Endodermal cell (in vitro differentiated cells): ENCODE measurements around the gene SYCP2. TPM values are rescaled to one million over a fixed set of nuclear protein-coding genes. Genes with fewer than 3 reads are reported as not detected.

Experiments
- DNase-seq: peaks from one replicate; pipeline ENCODE4 v3.0.0-alpha.2; 2017
- H3K27ac ChIP-seq: 2 replicates; pipeline ENCODE4 v1.5.1; 2013; ENCODE audit warnings: mild to moderate bottlenecking, low read depth, low read length, moderate library complexity
- H3K27me3 ChIP-seq: 2 replicates; pipeline ENCODE4 v1.6.1; 2013; ENCODE audit warnings: mild to moderate bottlenecking, low read length, moderate library complexity; ENCODE audit not compliant: insufficient read depth, control insufficient read depth, poor library complexity, severe bottlenecking
- H3K36me3 ChIP-seq: 2 replicates; pipeline ENCODE4 v1.7.0; 2013; ENCODE audit warnings: mild to moderate bottlenecking, low read length, moderate library complexity; ENCODE audit not compliant: control insufficient read depth, insufficient read depth
- H3K4me1 ChIP-seq: one replicate; pipeline ENCODE4 v1.7.0; 2013; ENCODE audit warnings: low read length; ENCODE audit not compliant: control insufficient read depth, insufficient read depth
- H3K4me3 ChIP-seq: 2 replicates; pipeline ENCODE4 v1.5.1; 2013; ENCODE audit warnings: mild to moderate bottlenecking, low read length, moderate library complexity
- H3K9ac ChIP-seq: 2 replicates; pipeline ENCODE4 v1.6.1; 2013; ENCODE audit warnings: mild to moderate bottlenecking, low read length, moderate library complexity; ENCODE audit not compliant: poor library complexity, severe bottlenecking; ENCODE audit errors: extremely low read depth
- H3K9me3 ChIP-seq: 2 replicates; pipeline ENCODE4 v1.6.1; 2013; ENCODE audit warnings: mild to moderate bottlenecking, low read length, moderate library complexity; ENCODE audit not compliant: control insufficient read depth
- H3K27ac Mint-ChIP-seq: 2 replicates; pipeline ENCODE4 v1.8.0; 2020; ENCODE audit warnings: mixed read lengths
- H3K27me3 Mint-ChIP-seq: 2 replicates; pipeline ENCODE4 v1.8.0; 2021; ENCODE audit warnings: mild to moderate bottlenecking, mixed read lengths; ENCODE audit not compliant: insufficient read depth
- H3K36me3 Mint-ChIP-seq: 2 replicates; pipeline ENCODE4 v1.8.0; 2020; ENCODE audit warnings: low read depth, mixed read lengths
- H3K4me1 Mint-ChIP-seq: 2 replicates; pipeline ENCODE4 v1.8.0; 2020; ENCODE audit warnings: mixed read lengths
- H3K4me3 Mint-ChIP-seq: 2 replicates; pipeline ENCODE4 v1.8.0; 2020; ENCODE audit warnings: mild to moderate bottlenecking, moderate library complexity, mixed read lengths
- H3K9me3 Mint-ChIP-seq: 2 replicates; pipeline ENCODE4 v1.8.0; 2020; ENCODE audit warnings: mild to moderate bottlenecking, mixed read lengths
- WGBS, 2 experiments: methylation state at CpG; one replicate each; pipeline versions ENCODE4 v1.1.5 to v1.1.7; 2013; ENCODE audit warnings: missing lambda C conversion rate in 2 of 2, mixed read lengths in 1 of 2; ENCODE audit not compliant: insufficient coverage in 1 of 2, insufficient read length in 1 of 2; 5-methylcytosine and 5-hydroxymethylcytosine counted together
- total RNA-seq, 2 donors: library from RNA; stranded (reverse); fragmentation: NEBNext Ultra II Directional in 1 of 2; extraction: Animal tissue kit (Norgen Biotek cat#: 25700) in 1 of 2; gene quantifications; 2 replicates in 1 of 2; 3 replicates in 1 of 2; pipeline ENCODE4 v1.2.1, GENCODE V29; 2021
- TF ChIP-seq, protein P1 (sequence below): fragments of 200-600 bp; sonication (generic); conservative IDR thresholded peaks from 2 replicates; pipeline ENCODE4 v1.5.0; 2021; ENCODE audit warnings: antibody characterized with exemption, mild to moderate bottlenecking

Gene SYCP2
- total RNA-seq, 2 donors from 2014 or later: 1.2 to 1.4 TPM

- H3K9me3 Mint-ChIP-seq: peaks cover 11% of the 10 kb centered on the region
- TF ChIP-seq, protein P1, sequence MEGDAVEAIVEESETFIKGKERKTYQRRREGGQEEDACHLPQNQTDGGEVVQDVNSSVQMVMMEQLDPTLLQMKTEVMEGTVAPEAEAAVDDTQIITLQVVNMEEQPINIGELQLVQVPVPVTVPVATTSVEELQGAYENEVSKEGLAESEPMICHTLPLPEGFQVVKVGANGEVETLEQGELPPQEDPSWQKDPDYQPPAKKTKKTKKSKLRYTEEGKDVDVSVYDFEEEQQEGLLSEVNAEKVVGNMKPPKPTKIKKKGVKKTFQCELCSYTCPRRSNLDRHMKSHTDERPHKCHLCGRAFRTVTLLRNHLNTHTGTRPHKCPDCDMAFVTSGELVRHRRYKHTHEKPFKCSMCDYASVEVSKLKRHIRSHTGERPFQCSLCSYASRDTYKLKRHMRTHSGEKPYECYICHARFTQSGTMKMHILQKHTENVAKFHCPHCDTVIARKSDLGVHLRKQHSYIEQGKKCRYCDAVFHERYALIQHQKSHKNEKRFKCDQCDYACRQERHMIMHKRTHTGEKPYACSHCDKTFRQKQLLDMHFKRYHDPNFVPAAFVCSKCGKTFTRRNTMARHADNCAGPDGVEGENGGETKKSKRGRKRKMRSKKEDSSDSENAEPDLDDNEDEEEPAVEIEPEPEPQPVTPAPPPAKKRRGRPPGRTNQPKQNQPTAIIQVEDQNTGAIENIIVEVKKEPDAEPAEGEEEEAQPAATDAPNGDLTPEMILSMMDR: peak; percentile 99
- H3K4me3 Mint-ChIP-seq: peak overlapping the region; percentile 46
- H3K9ac ChIP-seq: no peak overlapping the region
- H3K36me3 Mint-ChIP-seq: peaks cover 7% of the 10 kb centered on the region
- H3K27me3 Mint-ChIP-seq: peaks cover 43% of the 10 kb centered on the region
- H3K9me3 ChIP-seq: no peaks in the 10 kb centered on the region
- H3K27me3 ChIP-seq: peaks cover 8% of the 10 kb centered on the region
- no peak overlapping the region for H3K27ac Mint-ChIP-seq
- DNase-seq: peak; percentile 95
- H3K27ac ChIP-seq: no peak overlapping the region
- peak overlapping the region; percentile 74 for H3K4me3 ChIP-seq
- 11 to 13% methylated on average over 37 to 59 of the region's 59 CpGs for WGBS, 2 experiments
- no peaks in the 10 kb centered on the region for H3K36me3 ChIP-seq
- peaks cover 3% of the 10 kb centered on the region for H3K4me1 Mint-ChIP-seq
- no peaks in the 10 kb centered on the region for H3K4me1 ChIP-seq
Measured at GRCh38 chr20:59933849-59934585, 580 bp upstream of the SYCP2 start.

- Mint-ChIP-seq H3K36me3 (no peaks in the 10 kb centered on the region), H3K27ac (no peak overlapping the region), H3K4me1 (peaks cover 3% of the 10 kb centered on the region), H3K9me3 (peaks cover 3% of the 10 kb centered on the region), H3K27me3 (peaks cover 30% of the 10 kb centered on the region), H3K4me3 (no peak overlapping the region)
- Histone ChIP-seq H3K4me3 (no peak overlapping the region), H3K27ac (no peak overlapping the region), H3K4me1 (no peaks in the 10 kb centered on the region), H3K9me3 (no peaks in the 10 kb centered on the region), H3K36me3 (no peaks in the 10 kb centered on the region), H3K9ac (no peak overlapping the region), H3K27me3 (no peaks in the 10 kb centered on the region)
- no peak for DNase-seq
- TF ChIP-seq, protein P1: no peak
- WGBS, 2 experiments: 96 to 97% methylated on average over 45 to 72 of the region's 72 CpGs
Measured at GRCh38 chr20:59932616-59933295, 681 bp downstream of the SYCP2 start.

- H3K4me3 Mint-ChIP-seq: no peak overlapping the region
- WGBS, 2 experiments: 64 to 76% methylated on average over 6 to 9 of the region's 9 CpGs
Measured at GRCh38 chr20:59931511-59932312, 1.7 kb downstream of the SYCP2 start.

More at GRCh38 chr20:59931511-59932312, 1.7 kb downstream of the SYCP2 start:
- Mint-ChIP-seq H3K36me3 (no peaks in the 10 kb centered on the region), H3K27ac (no peak overlapping the region), H3K27me3 (peaks cover 29% of the 10 kb centered on the region), H3K4me1 (peaks cover 2% of the 10 kb centered on the region), H3K9me3 (peaks cover 3% of the 10 kb centered on the region)
- no peak for DNase-seq
- Histone ChIP-seq H3K9me3 (no peaks in the 10 kb centered on the region), H3K4me3 (no peak overlapping the region), H3K27me3 (no peaks in the 10 kb centered on the region), H3K9ac (no peak overlapping the region), H3K27ac (no peak overlapping the region), H3K36me3 (no peaks in the 10 kb centered on the region), H3K4me1 (no peaks in the 10 kb centered on the region)
- TF ChIP-seq, protein P1: no peak
